ENCODE data around the gene IL6ST.

- TF ChIP-seq POLR2A (IDR thresholded peaks at IDR 0.05): no peak
- TF ChIP-seq POLR2AphosphoS5 (IDR thresholded peaks at IDR 0.05): no peak
- TF ChIP-seq CTCF (IDR thresholded peaks at IDR 0.05): no peak
- TF ChIP-seq EP300 (IDR thresholded peaks at IDR 0.05; ENCODE audit: low read depth): no peak
Observed at GRCh38 chr5:55935371-55935770, 59.4 kb downstream of the IL6ST start.

All from transverse colon (tissue), 4 donors.